MM.1S (cell line): ENCODE data around the gene MYO1F.

Experiments
- CTCF ChIP-seq: fragments of 300-600 bp; sonication (generic); IDR thresholded peaks from 2 replicates; pipeline ENCODE4 v1.5.1; 2016; ENCODE audit warnings: antibody characterized with exemption, low read length, mixed read lengths
- EZH2 ChIP-seq: fragments of 300-600 bp; sonication (generic); optimal IDR thresholded peaks from 2 replicates; pipeline ENCODE3; 2017; ENCODE audit warnings: low read depth, mild to moderate bottlenecking, antibody characterized with exemption, low read length, mixed read lengths
- EZH2phosphoT487 ChIP-seq: fragments of 300-600 bp; sonication (generic); IDR thresholded peaks from 2 replicates; pipeline ENCODE4 v1.6.1; 2018; ENCODE audit warnings: antibody characterized with exemption, low read length

DNA sequence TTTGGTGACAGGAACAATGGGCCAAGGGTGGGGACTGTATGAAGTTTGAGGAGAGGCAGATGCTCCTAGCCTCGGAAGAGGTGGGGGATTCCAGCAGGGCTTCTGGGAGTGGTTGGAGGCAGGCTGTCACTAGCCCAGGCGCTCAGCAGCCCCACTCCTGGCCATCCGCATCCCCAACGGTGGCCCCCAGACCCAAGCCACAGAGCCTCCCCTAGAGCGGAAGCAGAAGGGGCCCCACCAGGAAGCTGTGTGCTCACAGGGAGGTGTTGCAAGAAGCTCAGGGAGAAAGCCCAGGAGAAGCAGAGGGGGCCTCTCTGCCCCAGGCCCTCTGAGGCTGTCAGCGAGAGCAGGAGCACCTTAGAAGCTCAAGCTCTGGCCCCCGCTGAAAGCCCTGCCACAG is 83.1 kb downstream of the MYO1F start:
- TF ChIP-seq CTCF (no peak), EZH2 (no peak), EZH2phosphoT487 (no peak)
